Measurements from ENCODE around the gene IKBKE.

The IKBKE gene

DNA sequence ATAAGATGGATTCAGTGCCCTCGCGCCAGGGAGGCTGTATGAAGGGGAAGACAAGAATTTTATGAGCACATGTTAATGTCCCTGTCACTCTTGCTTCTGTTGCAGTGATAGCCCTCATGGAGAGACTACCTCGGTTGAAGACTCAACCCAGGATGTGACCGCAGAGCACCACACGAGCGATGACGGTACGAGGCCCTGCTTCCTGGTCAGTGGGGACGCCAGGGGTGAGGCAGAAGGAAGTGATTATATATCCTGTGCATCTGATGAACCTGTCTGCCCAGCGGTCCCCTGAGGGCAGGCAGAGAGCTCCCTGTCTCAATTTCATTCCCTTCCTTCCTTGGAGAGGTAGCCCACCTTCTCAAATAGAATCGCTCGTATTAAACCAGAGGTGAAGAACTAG, 20.0 kb upstream of the IKBKE start:
- no peaks in the 10 kb centered on the region for H3F3A ChIP-seq (ENCODE audit: control insufficient read depth, insufficient read depth)
- no peak overlapping the region for H3K4me2 ChIP-seq (ENCODE audit: low read length)
- no peak overlapping the region for H3K27ac ChIP-seq (ENCODE audit: low read depth, low read length)
- H3K9me3 ChIP-seq (ENCODE audit: control insufficient read depth, insufficient read depth, low read length), result no peaks in the 10 kb centered on the region
- no peak overlapping the region for H3K4me3 ChIP-seq (ENCODE audit: low read length)
- no peak for TF ChIP-seq EZH2phosphoT487 (IDR thresholded peaks at IDR 0.05; ENCODE audit: borderline replicate concordance, low read length)
- TF ChIP-seq, protein P1, sequence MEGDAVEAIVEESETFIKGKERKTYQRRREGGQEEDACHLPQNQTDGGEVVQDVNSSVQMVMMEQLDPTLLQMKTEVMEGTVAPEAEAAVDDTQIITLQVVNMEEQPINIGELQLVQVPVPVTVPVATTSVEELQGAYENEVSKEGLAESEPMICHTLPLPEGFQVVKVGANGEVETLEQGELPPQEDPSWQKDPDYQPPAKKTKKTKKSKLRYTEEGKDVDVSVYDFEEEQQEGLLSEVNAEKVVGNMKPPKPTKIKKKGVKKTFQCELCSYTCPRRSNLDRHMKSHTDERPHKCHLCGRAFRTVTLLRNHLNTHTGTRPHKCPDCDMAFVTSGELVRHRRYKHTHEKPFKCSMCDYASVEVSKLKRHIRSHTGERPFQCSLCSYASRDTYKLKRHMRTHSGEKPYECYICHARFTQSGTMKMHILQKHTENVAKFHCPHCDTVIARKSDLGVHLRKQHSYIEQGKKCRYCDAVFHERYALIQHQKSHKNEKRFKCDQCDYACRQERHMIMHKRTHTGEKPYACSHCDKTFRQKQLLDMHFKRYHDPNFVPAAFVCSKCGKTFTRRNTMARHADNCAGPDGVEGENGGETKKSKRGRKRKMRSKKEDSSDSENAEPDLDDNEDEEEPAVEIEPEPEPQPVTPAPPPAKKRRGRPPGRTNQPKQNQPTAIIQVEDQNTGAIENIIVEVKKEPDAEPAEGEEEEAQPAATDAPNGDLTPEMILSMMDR (IDR thresholded peaks at IDR 0.05; ENCODE audit: low read depth, low read length, poor library complexity, severe bottlenecking), result no peak
- peaks cover 12% of the 10 kb centered on the region; the same call in 1 of the 2 replicates for H3K36me3 ChIP-seq (ENCODE audit: control insufficient read depth, low read length)
- no peaks in the 10 kb centered on the region for H3K4me1 ChIP-seq (ENCODE audit: control insufficient read depth, low read length)
- no peaks in the 10 kb centered on the region for H4K20me1 ChIP-seq (ENCODE audit: control insufficient read depth, insufficient read depth, low read depth, low read length)
- H3K79me2 ChIP-seq (ENCODE audit: control insufficient read depth, low read length), result no peaks in the 10 kb centered on the region
- H3K9me2 ChIP-seq (replicated peaks; ENCODE audit: control insufficient read depth, low read length), result no peaks in the 10 kb centered on the region
- H3K27me3 ChIP-seq (ENCODE audit: control insufficient read depth, low read length), result no peaks in the 10 kb centered on the region

DNA sequence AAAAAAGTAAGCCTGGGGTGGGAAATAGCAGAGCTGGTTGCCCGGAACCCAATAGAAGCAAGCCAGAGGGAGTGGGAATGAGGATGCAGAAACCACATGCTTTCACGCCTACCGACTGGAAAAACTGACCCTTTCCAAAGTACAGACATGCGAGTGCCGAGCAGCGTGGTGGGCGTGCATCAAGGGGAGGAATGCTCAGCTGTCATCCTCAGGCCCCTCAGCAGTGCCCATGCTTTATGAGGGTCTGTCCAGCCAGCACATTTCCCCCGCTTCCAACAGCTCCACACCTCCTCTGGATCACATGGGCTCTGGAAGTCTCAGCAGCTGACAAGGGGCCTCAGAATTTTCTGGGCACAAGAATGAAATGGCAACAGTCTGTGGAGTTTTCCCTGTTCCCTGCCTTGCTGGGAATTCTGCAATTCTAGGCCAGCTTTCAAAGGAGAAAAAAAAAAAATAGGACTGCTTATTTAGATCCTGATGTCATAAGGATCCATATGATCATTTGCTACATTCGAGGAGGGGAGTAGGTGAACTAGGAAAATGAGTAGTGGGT, 19.1 kb upstream of the IKBKE start:
- H3K4me1 ChIP-seq (ENCODE audit: control insufficient read depth, low read length), result no peaks in the 10 kb centered on the region
- no peaks in the 10 kb centered on the region for H3F3A ChIP-seq (ENCODE audit: control insufficient read depth, insufficient read depth)
- H3K9me3 ChIP-seq (ENCODE audit: control insufficient read depth, insufficient read depth, low read length), result no peaks in the 10 kb centered on the region
- no peaks in the 10 kb centered on the region for H3K79me2 ChIP-seq (ENCODE audit: control insufficient read depth, low read length)
- H3K27me3 ChIP-seq (ENCODE audit: control insufficient read depth, low read length), result no peaks in the 10 kb centered on the region
- peaks cover 10% of the 10 kb centered on the region; the same call in 1 of the 2 replicates for H3K36me3 ChIP-seq (ENCODE audit: control insufficient read depth, low read length)
- no peaks in the 10 kb centered on the region for H3K9me2 ChIP-seq (replicated peaks; ENCODE audit: control insufficient read depth, low read length)
- H3K27ac ChIP-seq (ENCODE audit: low read depth, low read length), result no peak overlapping the region
- no peak overlapping the region for H3K4me3 ChIP-seq (ENCODE audit: low read length)
- no peaks in the 10 kb centered on the region for H4K20me1 ChIP-seq (ENCODE audit: control insufficient read depth, insufficient read depth, low read depth, low read length)
- H3K4me2 ChIP-seq (ENCODE audit: low read length), result no peak overlapping the region
- TF ChIP-seq EZH2phosphoT487 (IDR thresholded peaks at IDR 0.05; ENCODE audit: borderline replicate concordance, low read length), result no peak
- TF ChIP-seq, protein P1 (IDR thresholded peaks at IDR 0.05; ENCODE audit: low read depth, low read length, poor library complexity, severe bottlenecking), result no peak

DNA sequence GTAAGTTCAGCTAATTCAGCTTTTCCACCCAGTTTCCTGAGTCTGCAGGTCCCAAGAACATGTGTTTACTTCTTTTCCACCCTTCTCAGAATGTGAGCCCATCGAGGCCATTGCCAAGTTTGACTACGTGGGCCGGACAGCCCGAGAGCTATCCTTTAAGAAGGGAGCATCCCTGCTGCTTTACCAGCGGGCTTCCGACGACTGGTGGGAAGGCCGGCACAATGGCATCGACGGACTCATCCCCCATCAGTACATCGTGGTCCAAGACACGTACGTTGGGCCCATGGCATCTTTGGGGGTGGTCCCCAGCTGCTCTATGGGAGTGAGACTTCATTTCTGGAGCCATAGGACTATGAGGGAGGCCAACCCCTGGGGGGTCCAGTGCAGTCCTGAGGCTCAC, 17.2 kb upstream of the IKBKE start:
- no peaks in the 10 kb centered on the region for H3F3A ChIP-seq (ENCODE audit: control insufficient read depth, insufficient read depth)
- no peak overlapping the region for H3K4me2 ChIP-seq (ENCODE audit: low read length)
- H3K27ac ChIP-seq (ENCODE audit: low read depth, low read length), result no peak overlapping the region
- no peak for TF ChIP-seq EZH2phosphoT487 (IDR thresholded peaks at IDR 0.05; ENCODE audit: borderline replicate concordance, low read length)
- TF ChIP-seq, protein P1 (IDR thresholded peaks at IDR 0.05; ENCODE audit: low read depth, low read length, poor library complexity, severe bottlenecking), result no peak
- H4K20me1 ChIP-seq (ENCODE audit: control insufficient read depth, insufficient read depth, low read depth, low read length), result no peaks in the 10 kb centered on the region
- H3K4me1 ChIP-seq (ENCODE audit: control insufficient read depth, low read length), result no peaks in the 10 kb centered on the region
- peaks cover 7% of the 10 kb centered on the region; the same call in 1 of the 2 replicates for H3K36me3 ChIP-seq (ENCODE audit: control insufficient read depth, low read length)
- H3K9me2 ChIP-seq (replicated peaks; ENCODE audit: control insufficient read depth, low read length), result no peaks in the 10 kb centered on the region
- H3K4me3 ChIP-seq (ENCODE audit: low read length), result no peak overlapping the region
- H3K79me2 ChIP-seq (ENCODE audit: control insufficient read depth, low read length), result no peaks in the 10 kb centered on the region
- H3K9me3 ChIP-seq (ENCODE audit: control insufficient read depth, insufficient read depth, low read length), result no peaks in the 10 kb centered on the region
- H3K27me3 ChIP-seq (ENCODE audit: control insufficient read depth, low read length), result no peaks in the 10 kb centered on the region

All from DOHH2 (cell line).